Thyroid gland (tissue), 4 donors: ENCODE results near the gene DGCR8. TPM values are rescaled to one million over a fixed set of nuclear protein-coding genes. Genes with fewer than 3 reads are reported as not detected.

Source experiments
- DNase-seq, 2 donors: peaks; one replicate each; pipeline ENCODE4 v3.0.0-alpha.2; 2019
- H3K27ac ChIP-seq, 3 donors: fragments of 200-600 bp; sonication (generic); 1 replicate in 2 of 3; 2 replicates in 1 of 3; pipeline ENCODE4 v1.5.1; 2016 to 2019; ENCODE audit warnings: mild to moderate bottlenecking in 1 of 3, moderate library complexity in 1 of 3
- H3K27me3 ChIP-seq: fragments of 200-600 bp; sonication (generic); one replicate; pipeline ENCODE4 v1.5.1; 2019
- H3K36me3 ChIP-seq, 2 donors: fragments of 200-600 bp; sonication (generic); one replicate each; pipeline ENCODE4 v1.5.1; 2016 to 2019
- H3K4me1 ChIP-seq, 2 donors: fragments of 200-600 bp; sonication (generic); one replicate each; pipeline ENCODE4 v1.5.1; 2017 to 2019
- H3K4me3 ChIP-seq, 3 donors: fragments of 200-600 bp; sonication (generic); replicated peaks in 1 of 3; 1 replicate in 2 of 3; 2 replicates in 1 of 3; pipeline ENCODE4 v1.5.1; 2016; ENCODE audit warnings: mild to moderate bottlenecking in 1 of 3
- H3K9me3 ChIP-seq: fragments of 200-600 bp; sonication (generic); one replicate; pipeline ENCODE4 v1.5.1; 2017
- POLR2A ChIP-seq, 2 donors: fragments of 450-650 bp; IDR thresholded peaks; one replicate each; pipeline ENCODE4 v1.6.1; 2017; ENCODE audit warnings: antibody characterized with exemption in 2 of 2, mild to moderate bottlenecking in 2 of 2, moderate library complexity in 1 of 2
- WGBS, 2 donors: methylation state at CpG; one replicate each; pipeline ENCODE4 v1.1.5; 2017; 5-methylcytosine and 5-hydroxymethylcytosine counted together
- intact Hi-C: fragments of 100-400 bp; cut with DNase I; formaldehyde crosslinking; loops from one replicate; pipeline ENCODE4 v1.15.1; 2023
- total RNA-seq, 4 donors: library from RNA; depleted of rRNA; stranded (reverse); fragments of >200 nt; gene quantifications; one replicate each; pipeline ENCODE4 v1.2.3, GENCODE V29; 2016
- TF ChIP-seq, protein P1 (sequence below), 6 experiments: fragments of 200-600 bp in 3 of 6; fragments of 450-650 bp in 3 of 6; sonication (generic) in 3 of 6; IDR thresholded peaks; one replicate each; pipeline ENCODE4 v1.5.1; 2016 to 2019; ENCODE audit warnings: antibody characterized with exemption in 6 of 6, mild to moderate bottlenecking in 2 of 6, inconsistent platforms in 1 of 6, moderate library complexity in 1 of 6

Gene DGCR8
- total RNA-seq, 4 donors from 2014 or later = 28.9 to 48.8 (median 31.5) TPM

GRCh38 chr22:20140107-20140445, 60.0 kb downstream of the DGCR8 start:
- no peaks in the 10 kb centered on the region for H3K27me3 ChIP-seq
- peaks cover 0 to 5% of the 10 kb centered on the region in 2 donors for H3K36me3 ChIP-seq
- 100% methylated on average over 3 of the region's 11 CpGs; no CpG with 5 or more reads in 1 of the 2 donors for WGBS, 2 donors
- peaks cover 0 to 32% of the 10 kb centered on the region in 2 donors for H3K4me1 ChIP-seq
- no peak for DNase-seq
- no peaks in the 10 kb centered on the region for H3K9me3 ChIP-seq
- TF ChIP-seq POLR2A (IDR thresholded peaks at IDR 0.05) = no peak
- TF ChIP-seq, protein P1, sequence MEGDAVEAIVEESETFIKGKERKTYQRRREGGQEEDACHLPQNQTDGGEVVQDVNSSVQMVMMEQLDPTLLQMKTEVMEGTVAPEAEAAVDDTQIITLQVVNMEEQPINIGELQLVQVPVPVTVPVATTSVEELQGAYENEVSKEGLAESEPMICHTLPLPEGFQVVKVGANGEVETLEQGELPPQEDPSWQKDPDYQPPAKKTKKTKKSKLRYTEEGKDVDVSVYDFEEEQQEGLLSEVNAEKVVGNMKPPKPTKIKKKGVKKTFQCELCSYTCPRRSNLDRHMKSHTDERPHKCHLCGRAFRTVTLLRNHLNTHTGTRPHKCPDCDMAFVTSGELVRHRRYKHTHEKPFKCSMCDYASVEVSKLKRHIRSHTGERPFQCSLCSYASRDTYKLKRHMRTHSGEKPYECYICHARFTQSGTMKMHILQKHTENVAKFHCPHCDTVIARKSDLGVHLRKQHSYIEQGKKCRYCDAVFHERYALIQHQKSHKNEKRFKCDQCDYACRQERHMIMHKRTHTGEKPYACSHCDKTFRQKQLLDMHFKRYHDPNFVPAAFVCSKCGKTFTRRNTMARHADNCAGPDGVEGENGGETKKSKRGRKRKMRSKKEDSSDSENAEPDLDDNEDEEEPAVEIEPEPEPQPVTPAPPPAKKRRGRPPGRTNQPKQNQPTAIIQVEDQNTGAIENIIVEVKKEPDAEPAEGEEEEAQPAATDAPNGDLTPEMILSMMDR (IDR thresholded peaks at IDR 0.05) = no peak
- H3K4me3 ChIP-seq = no peak overlapping the region
- intact Hi-C loops = no loop called here
- no peak overlapping the region for H3K27ac ChIP-seq

DNA sequence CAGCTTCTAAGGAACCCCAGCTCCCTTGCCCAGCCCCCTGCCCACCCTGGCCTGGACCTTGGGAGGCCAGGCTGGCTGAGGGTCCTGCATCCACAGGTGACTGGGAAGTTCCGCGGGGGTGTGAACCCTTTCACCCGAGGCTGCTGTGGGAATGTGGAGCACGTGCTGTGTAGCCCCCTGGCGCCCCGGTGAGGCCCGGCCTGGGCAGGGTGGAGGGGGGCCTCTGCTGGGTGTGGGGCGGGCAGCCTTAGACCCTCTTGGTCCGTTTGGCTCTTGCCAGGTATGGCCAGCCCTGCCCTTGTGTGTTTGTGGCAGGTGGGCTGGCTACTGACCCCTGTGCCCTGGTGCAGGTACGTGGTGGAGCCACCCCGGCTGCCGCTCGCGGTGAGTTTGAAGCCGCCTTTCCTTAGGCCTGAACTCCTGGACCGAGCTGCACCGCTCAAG, 60.5 kb downstream of the DGCR8 start:
- peaks cover 0 to 27% of the 10 kb centered on the region in 2 donors for H3K4me1 ChIP-seq
- DNase-seq = no peak
- H3K27me3 ChIP-seq = no peaks in the 10 kb centered on the region
- H3K4me3 ChIP-seq = no peak overlapping the region
- TF ChIP-seq, protein P1 (IDR thresholded peaks at IDR 0.05) = no peak
- no peak for TF ChIP-seq POLR2A (IDR thresholded peaks at IDR 0.05)
- H3K36me3 ChIP-seq = peaks cover 0 to 5% of the 10 kb centered on the region in 2 donors
- intact Hi-C loops = no loop called here
- no peaks in the 10 kb centered on the region for H3K9me3 ChIP-seq
- WGBS, 2 donors = 90 to 99% methylated on average over 7 to 8 of the region's 17 CpGs
- no peak overlapping the region for H3K27ac ChIP-seq

- 84 to 87% methylated on average over 5 to 12 of the region's 22 CpGs for WGBS, 2 donors
- no peaks in the 10 kb centered on the region for H3K27me3 ChIP-seq
- TF ChIP-seq, protein P1 (IDR thresholded peaks at IDR 0.05) = no peak
- no peak for TF ChIP-seq POLR2A (IDR thresholded peaks at IDR 0.05)
- peaks cover 0 to 5% of the 10 kb centered on the region in 2 donors for H3K36me3 ChIP-seq
- peaks cover 0 to 18% of the 10 kb centered on the region in 2 donors for H3K4me1 ChIP-seq
- intact Hi-C loops = no loop called here
- no peaks in the 10 kb centered on the region for H3K9me3 ChIP-seq
- H3K27ac ChIP-seq = no peak overlapping the region
- DNase-seq = no peak
- no peak overlapping the region for H3K4me3 ChIP-seq
Observed at GRCh38 chr22:20141186-20142077, 61.4 kb downstream of the DGCR8 start.

DNA sequence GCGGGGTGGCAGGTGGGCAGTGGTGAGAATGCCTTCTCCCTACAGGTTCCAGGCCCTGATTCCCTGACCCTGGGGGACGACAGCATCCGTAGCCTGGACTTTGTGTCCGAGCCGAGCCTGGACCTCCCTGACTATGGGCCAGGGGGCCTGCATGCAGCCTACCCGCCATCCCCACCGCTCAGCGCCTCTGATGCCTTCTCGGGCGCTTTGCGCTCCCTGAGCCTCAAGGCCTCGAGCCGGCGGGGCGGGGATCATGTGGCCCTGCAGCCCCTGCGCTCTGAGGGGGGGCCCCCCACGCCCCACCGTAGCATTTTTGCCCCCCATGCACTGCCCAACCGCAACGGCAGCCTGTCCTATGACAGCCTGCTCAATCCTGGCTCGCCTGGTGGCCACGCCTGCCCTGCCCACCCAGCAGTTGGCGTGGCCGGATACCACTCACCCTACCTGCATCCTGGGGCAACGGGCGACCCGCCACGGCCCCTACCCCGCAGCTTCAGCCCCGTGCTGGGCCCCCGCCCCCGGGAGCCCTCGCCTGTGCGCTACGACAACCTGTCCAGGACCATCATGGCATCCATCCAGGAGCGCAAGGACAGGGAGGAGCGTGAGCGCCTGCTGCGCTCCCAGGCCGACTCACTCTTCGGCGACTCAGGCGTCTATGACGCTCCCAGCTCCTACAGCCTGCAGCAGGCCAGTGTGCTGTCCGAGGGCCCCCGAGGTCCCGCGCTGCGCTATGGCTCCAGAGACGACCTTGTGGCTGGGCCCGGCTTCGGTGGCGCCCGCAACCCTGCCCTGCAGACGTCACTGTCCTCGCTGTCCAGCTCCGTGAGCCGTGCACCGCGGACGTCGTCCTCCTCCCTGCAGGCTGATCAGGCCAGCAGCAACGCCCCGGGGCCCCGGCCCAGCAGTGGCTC, 62.9 kb downstream of the DGCR8 start:
- Histone ChIP-seq H3K27me3 (no peaks in the 10 kb centered on the region), H3K27ac (no peak overlapping the region), H3K4me3 (no peak overlapping the region), H3K4me1 (peaks cover 0 to 3% of the 10 kb centered on the region in 2 donors), H3K36me3 (peaks cover 0 to 5% of the 10 kb centered on the region in 2 donors), H3K9me3 (no peaks in the 10 kb centered on the region)
- no peak for DNase-seq
- TF ChIP-seq, protein P1 (IDR thresholded peaks at IDR 0.05) = no peak
- no peak for TF ChIP-seq POLR2A (IDR thresholded peaks at IDR 0.05)
- WGBS, 2 donors = 90 to 95% methylated on average over 26 to 43 of the region's 65 CpGs
- intact Hi-C loops = no loop called here
